Calu3 (cell line): ENCODE measurements around the gene ITGA2. TPM values are rescaled to one million over a fixed set of nuclear protein-coding genes. Genes with fewer than 3 reads are reported as not detected.

Experiments
- BruUV-seq: library from RNA; stranded (reverse); fragments of 400-500 nt; replicated peaks from 2 replicates; lab custom pipeline; 2021; lab: Mats Ljungman, UMichigan
- CTCF ChIA-PET: fragments of 300-600 bp; sonication (Branson Sonifier 250); formaldehyde crosslinking; loops from one replicate; lab custom pipeline; 2022; ENCODE audit warnings: antibody characterized with exemption; lab: Charles Lee
- DNase-seq: peaks from one replicate; pipeline ENCODE4 v3.0.0; 2022
- H3K27ac Mint-ChIP-seq: one replicate; pipeline ENCODE4 v1.8.0; 2022; ENCODE audit warnings: mixed read lengths; ENCODE audit not compliant: unreplicated experiment
- H3K27me3 Mint-ChIP-seq: one replicate; pipeline ENCODE4 v1.8.0; 2022; ENCODE audit warnings: mixed read lengths; ENCODE audit not compliant: unreplicated experiment
- H3K36me3 Mint-ChIP-seq: one replicate; pipeline ENCODE4 v1.8.0; 2022; ENCODE audit warnings: mild to moderate bottlenecking, moderate library complexity, mixed read lengths; ENCODE audit not compliant: insufficient read depth, unreplicated experiment
- H3K4me1 Mint-ChIP-seq: one replicate; pipeline ENCODE4 v1.8.0; 2022; ENCODE audit warnings: mild to moderate bottlenecking, low read depth, mixed read lengths; ENCODE audit not compliant: unreplicated experiment
- H3K4me3 Mint-ChIP-seq: one replicate; pipeline ENCODE4 v1.8.0; 2022; ENCODE audit warnings: mild to moderate bottlenecking, low read depth, moderate library complexity, mixed read lengths; ENCODE audit not compliant: unreplicated experiment
- H3K9me3 Mint-ChIP-seq: one replicate; pipeline ENCODE4 v1.8.0; 2022; ENCODE audit warnings: low read depth, mixed read lengths; ENCODE audit not compliant: unreplicated experiment
- intact Hi-C: fragments of 100-400 bp; cut with micrococcal nuclease; formaldehyde crosslinking; loops from one replicate; pipeline ENCODE4 v1.10.0; 2022; ENCODE audit not compliant: unreplicated experiment
- total RNA-seq: library from RNA; stranded (reverse); gene quantifications from 2 replicates; pipeline ENCODE4 v1.2.3, GENCODE V29; 2022
- TF ChIP-seq, protein P1 (sequence below): fragments of 200-600 bp; IDR thresholded peaks from one replicate; pipeline ENCODE4 v1.8.0; 2022; ENCODE audit warnings: antibody characterized with exemption; ENCODE audit not compliant: unreplicated experiment

ITGA2 gene
- total RNA-seq, 1 experiment from 2014 or later, result 91.9 TPM

DNA sequence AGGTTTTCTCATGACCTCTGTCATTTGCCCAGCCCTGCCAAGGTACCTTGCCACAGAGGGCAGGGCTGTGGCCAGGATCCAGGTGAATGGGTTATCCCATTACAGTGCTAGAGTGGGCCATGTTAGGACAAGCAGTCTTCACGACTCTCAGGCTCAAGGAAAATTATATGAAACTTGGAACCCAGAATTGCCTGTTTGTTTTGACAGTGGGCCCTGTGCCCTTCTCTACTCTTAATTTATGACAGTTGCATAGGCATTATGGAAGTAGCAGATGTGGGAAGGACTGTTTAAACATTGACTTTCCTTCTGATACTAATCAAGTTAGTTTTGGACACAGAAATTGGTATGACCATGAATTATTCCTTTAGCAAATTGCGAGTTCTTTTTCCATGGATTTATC, 41.7 kb downstream of the ITGA2 start:
- DNase-seq, result no peak
- no peaks in the 10 kb centered on the region for H3K27me3 Mint-ChIP-seq
- H3K27ac Mint-ChIP-seq, result peak overlapping the region; percentile 93
- intact Hi-C loops, result loop anchor here (5.0 kb wide), 1 partner anchor 34 kb away; no protein-coding TSS in a partner anchor
- no peaks in the 10 kb centered on the region for H3K9me3 Mint-ChIP-seq
- H3K4me3 Mint-ChIP-seq, result peak overlapping the region; percentile 18
- BruUV-seq, result no TSS peak
- CTCF ChIA-PET, result interaction anchor here (0.6 to 1.0 kb wide), 2 partner anchors 34 to 56 kb away, joined by 3 to 5 read pairs; no protein-coding TSS in a partner anchor
- H3K4me1 Mint-ChIP-seq, result peaks cover 61% of the 10 kb centered on the region
- peaks cover 41% of the 10 kb centered on the region for H3K36me3 Mint-ChIP-seq
- TF ChIP-seq, protein P1, sequence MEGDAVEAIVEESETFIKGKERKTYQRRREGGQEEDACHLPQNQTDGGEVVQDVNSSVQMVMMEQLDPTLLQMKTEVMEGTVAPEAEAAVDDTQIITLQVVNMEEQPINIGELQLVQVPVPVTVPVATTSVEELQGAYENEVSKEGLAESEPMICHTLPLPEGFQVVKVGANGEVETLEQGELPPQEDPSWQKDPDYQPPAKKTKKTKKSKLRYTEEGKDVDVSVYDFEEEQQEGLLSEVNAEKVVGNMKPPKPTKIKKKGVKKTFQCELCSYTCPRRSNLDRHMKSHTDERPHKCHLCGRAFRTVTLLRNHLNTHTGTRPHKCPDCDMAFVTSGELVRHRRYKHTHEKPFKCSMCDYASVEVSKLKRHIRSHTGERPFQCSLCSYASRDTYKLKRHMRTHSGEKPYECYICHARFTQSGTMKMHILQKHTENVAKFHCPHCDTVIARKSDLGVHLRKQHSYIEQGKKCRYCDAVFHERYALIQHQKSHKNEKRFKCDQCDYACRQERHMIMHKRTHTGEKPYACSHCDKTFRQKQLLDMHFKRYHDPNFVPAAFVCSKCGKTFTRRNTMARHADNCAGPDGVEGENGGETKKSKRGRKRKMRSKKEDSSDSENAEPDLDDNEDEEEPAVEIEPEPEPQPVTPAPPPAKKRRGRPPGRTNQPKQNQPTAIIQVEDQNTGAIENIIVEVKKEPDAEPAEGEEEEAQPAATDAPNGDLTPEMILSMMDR, result no peak

DNA sequence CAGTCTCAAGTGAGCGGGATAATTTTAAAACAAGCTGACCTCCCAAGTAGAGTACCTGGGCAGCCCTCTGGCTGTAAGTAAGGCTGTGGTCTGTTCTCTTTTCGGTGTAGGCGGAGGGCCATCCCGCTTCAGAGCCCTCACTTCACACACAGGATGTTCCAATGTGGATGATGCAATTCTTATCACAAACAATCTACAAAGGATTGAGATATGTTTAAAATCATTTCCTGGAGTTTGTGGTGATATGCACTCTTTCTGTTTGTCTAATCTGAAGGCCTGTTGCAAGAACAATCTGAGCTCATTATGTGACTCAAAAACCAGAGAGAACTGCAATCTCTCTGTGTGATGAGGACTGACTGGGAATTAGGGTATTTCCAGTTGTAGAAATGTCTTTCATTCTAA, 42.5 kb downstream of the ITGA2 start:
- peak; percentile 31 for DNase-seq
- H3K27ac Mint-ChIP-seq, result peak overlapping the region; percentile 93
- peaks cover 69% of the 10 kb centered on the region for H3K4me1 Mint-ChIP-seq
- CTCF ChIA-PET, result interaction anchor here (0.8 to 1.5 kb wide), 5 partner anchors 33 to 83 kb away, joined by 3 to 8 read pairs (median 4); partner anchors contain the start of gene ITGA2
- intact Hi-C loops, result loop anchor here (5.0 kb wide), 1 partner anchor 34 kb away; no protein-coding TSS in a partner anchor
- TF ChIP-seq, protein P1, result no peak
- no peaks in the 10 kb centered on the region for H3K27me3 Mint-ChIP-seq
- no TSS peak for BruUV-seq
- no peaks in the 10 kb centered on the region for H3K9me3 Mint-ChIP-seq
- H3K4me3 Mint-ChIP-seq, result peak overlapping the region; percentile 18
- H3K36me3 Mint-ChIP-seq, result peaks cover 49% of the 10 kb centered on the region

DNA sequence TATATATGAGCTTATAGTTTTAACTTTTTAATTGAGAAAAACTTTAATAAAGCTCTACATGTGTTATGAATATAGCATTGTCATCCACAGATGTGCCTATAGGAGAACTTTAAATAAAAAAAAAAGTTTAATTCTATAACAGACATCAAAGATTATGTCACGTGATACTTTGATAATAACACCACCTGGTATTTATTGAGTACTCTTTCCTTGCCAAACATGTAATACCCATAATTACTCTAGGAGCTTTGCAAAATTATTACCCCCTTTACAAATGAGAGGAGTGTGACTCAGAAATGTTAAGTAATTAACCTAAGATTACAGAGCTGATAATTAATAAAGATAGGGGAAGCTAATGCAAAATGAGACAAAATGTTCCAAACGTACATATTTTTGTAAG, 43.0 kb downstream of the ITGA2 start:
- no TSS peak for BruUV-seq
- H3K4me3 Mint-ChIP-seq, result peak overlapping the region; percentile 18
- intact Hi-C loops, result loop anchor here (5.0 kb wide), 1 partner anchor 35 kb away; no protein-coding TSS in a partner anchor
- peaks cover 74% of the 10 kb centered on the region for H3K4me1 Mint-ChIP-seq
- no peaks in the 10 kb centered on the region for H3K9me3 Mint-ChIP-seq
- DNase-seq, result no peak
- peak overlapping the region; percentile 93 for H3K27ac Mint-ChIP-seq
- peaks cover 51% of the 10 kb centered on the region for H3K36me3 Mint-ChIP-seq
- CTCF ChIA-PET, result interaction anchor here (0.8 to 1.5 kb wide), 5 partner anchors 33 to 84 kb away, joined by 3 to 8 read pairs (median 4); partner anchors contain the start of gene ITGA2
- H3K27me3 Mint-ChIP-seq, result no peaks in the 10 kb centered on the region
- TF ChIP-seq, protein P1, result no peak

DNA sequence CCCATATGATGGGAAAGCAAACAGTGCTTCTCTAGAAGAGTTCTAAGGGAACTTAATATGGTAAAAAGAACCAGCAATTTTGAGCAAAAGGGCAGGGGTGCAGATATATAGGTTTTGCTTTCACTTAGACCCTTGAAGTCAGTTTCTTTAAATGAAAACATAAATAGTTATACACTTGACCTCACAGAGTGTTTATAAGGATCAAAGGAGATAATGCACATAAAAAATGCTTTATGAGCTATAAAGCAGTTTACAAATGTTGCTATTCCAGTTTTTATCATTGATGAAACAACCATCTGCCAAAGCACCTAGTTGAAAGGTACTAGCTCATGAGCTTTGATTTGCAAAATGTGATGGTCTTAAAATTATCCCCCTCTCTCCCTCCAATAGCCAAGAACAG, 45.7 kb downstream of the ITGA2 start:
- Mint-ChIP-seq H3K27me3 (no peaks in the 10 kb centered on the region), H3K36me3 (peaks cover 54% of the 10 kb centered on the region), H3K4me1 (peaks cover 74% of the 10 kb centered on the region), H3K9me3 (no peaks in the 10 kb centered on the region), H3K4me3 (no peak overlapping the region), H3K27ac (peak overlapping the region; percentile 12)
- TF ChIP-seq, protein P1, result no peak
- CTCF ChIA-PET, result interaction anchor here (0.7 to 2.2 kb wide), 4 partner anchors 44 to 840 kb away, joined by 3 to 14 read pairs (median 4); partner anchors contain the start of gene ITGA2
- no TSS peak for BruUV-seq
- DNase-seq, result no peak
- intact Hi-C loops, result loop anchor here (5.0 kb wide), 2 partner anchors 38 to 48 kb away; partner anchors contain the start of gene ITGA2
